HCEC 1CT (cell line): Measurements from ENCODE around the gene ISG20.

Experiments used
- DNase-seq: peaks from one replicate; pipeline ENCODE4 v3.0.0-alpha.2; 2017

ISG20 gene

DNA sequence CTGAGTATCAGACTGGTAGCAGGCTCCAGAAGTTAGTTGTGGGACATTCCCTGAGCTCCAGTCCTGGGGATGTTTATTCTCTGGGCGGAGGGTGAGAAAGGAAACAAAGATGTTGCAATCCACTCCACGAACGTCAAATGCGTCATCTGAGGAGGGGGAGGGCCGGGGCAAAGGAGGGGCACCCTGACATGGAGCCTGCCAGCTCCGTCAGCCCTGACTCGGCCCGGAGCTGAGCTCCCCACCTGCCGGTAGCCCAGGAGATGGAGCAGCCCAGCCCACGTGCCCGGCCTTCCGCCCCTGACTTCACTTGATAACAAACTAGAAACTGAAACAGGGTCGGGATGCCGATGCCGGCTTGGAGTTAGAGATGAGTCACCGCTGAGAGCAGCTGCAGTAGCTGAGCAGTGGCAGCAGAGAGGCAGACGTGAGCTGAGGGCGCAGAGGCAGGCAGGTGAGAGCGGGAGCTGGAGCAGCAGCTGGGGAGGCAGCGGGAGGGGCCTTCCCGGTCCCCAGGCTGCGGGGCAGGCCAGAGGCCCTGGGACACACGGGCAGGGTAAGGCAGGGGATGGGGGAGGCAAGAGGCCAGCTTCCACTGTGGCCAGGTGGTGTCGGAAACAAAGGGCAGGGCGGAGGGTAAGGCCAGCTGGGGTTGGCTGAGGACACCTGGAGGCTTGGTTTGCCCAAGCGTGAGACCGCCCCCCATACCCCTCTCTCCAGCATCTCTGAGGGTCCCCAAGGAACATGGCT lies at the start of gene ISG20:
Gene ISG20 (plus strand): TSS at position 391 of the 747 bp plus-strand sequence. CDS start 351 bp downstream, at position 742.
- peak; percentile 94 for DNase-seq

- no peak for DNase-seq
These were observed 48.1 kb upstream of the ISG20 start for GRCh38 chr15:88590759-88591158.

DNA sequence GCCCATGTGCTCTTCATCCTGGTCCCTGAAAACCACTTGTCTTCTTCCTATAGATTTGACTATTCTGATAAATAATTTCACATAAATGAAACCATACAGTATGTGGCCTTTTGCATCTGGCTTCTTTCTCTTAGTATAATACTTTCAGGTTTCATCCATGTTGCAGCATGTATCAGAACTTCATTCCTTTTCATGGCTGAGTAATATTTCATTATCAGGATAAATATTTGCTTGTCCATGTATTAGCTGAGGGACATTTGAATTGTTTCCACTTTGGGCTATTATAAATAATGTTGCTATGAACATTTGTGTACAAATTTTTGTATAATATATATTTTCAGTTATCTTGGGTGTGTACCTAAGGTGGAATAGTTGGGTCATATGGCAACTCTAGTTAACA lies 47.4 kb upstream of the ISG20 start:
- DNase-seq = no peak

- no peak for DNase-seq
These were observed 34.9 kb upstream of the ISG20 start for GRCh38 chr15:88603885-88604284.

DNA sequence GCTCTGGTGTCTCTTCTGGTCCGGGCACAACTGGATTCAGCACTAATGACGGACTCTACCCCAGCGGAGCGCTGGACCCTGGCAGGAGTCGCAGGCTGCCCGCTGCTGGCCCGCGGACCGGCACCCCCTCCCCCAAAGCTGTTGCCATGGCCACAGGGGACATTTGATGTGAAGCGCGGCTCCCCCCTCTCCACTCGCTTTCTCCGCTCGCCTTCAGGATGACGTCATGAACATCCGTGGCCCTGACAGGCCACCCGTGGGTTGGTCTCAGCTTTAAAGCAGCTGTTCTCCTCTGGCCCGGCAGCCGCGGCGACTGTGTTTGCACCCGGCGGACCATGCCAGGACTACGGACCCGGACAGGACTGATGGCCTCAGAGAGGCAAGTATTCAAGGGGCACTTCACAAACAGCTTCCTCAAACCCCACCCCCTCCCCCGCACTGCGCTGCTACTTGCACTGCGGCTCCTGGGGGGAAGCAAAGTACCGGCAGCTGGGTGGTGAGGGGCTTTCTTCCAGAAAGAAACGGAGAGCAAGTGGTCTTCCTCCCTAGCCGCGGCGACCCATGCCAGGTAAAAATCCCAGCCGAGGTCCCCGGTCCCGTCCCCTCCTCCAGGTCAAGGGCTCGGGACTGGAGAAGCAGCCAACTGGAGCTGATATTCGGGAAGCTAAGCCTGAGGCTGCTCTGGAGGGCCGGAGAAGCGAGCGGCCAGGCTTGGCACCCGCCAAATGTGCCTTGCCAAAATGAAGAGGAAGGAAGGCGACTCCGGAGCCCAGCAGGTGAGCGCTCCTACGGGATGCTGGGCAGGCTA lies 34.2 kb upstream of the ISG20 start:
- no peak for DNase-seq

GRCh38 chr15:88605189-88606069 lies 33.4 kb upstream of the ISG20 start:
- no peak for DNase-seq

GRCh38 chr15:88606070-88606794 lies 32.6 kb upstream of the ISG20 start:
- no peak for DNase-seq

DNA sequence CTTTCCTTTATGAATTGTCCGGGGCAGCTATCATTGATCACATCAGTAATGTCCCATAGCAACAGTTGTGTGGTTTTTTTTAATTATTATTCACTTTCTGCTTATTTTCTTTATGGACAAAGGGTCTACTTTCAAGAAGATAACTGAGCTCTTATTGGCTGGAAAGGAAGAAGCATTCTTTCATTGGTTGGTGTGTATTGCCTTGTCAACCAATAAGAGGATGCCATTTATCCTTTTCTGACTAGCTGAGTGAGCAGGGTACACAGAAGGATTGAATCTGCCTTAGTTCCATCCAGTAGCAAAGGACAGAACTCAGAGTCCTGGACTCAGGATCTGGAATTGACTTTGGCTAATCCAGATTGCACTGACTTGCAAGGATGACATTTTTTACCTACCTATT lies 30.9 kb upstream of the ISG20 start:
- no peak for DNase-seq

GRCh38 chr15:88608607-88609181 lies 30.1 kb upstream of the ISG20 start:
- DNase-seq = no peak

DNA sequence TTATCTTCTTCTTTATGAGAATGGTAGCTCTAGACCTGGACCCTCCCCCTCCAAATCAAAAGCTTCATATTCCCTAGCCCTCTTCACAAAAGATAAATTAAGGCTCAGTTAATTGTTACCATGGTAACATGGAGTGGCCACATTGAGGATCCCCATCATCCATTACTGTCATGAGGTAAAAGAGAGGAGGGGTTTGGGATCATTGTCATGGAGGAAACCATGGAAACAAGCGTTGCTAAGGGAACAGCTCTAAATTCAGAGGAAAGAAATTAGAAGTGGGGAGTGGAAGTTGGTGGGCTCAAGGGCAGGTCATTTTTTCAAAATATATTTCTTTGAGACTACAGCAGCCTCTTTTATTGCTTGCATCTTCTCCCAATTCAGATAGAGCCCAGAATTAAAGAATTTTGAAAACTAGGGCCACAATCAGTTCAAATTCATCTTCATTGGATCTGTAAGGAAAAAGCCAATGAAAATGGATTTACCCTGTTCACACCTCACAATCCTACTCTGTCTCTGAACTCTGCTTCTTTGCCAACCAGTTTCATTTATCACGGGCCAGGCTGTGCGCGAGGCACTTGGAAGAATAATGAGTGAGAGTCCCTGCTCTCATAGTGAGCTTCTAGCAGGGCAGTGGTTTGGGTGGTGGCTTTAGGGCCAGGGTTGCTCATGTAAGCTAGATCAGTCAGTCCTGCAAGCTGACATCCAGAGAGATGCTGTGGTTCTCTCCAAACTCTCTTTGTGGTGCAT lies 29.3 kb upstream of the ISG20 start:
- DNase-seq = no peak

- no peak for DNase-seq
These were observed 28.1 kb upstream of the ISG20 start for GRCh38 chr15:88610701-88611231.

- no peak for DNase-seq
These were observed 26.5 kb upstream of the ISG20 start for GRCh38 chr15:88612186-88612796.

GRCh38 chr15:88613074-88613944 lies 25.5 kb upstream of the ISG20 start:
- DNase-seq = peak; percentile 69

GRCh38 chr15:88615303-88616107 lies 23.3 kb upstream of the ISG20 start:
- no peak for DNase-seq

DNA sequence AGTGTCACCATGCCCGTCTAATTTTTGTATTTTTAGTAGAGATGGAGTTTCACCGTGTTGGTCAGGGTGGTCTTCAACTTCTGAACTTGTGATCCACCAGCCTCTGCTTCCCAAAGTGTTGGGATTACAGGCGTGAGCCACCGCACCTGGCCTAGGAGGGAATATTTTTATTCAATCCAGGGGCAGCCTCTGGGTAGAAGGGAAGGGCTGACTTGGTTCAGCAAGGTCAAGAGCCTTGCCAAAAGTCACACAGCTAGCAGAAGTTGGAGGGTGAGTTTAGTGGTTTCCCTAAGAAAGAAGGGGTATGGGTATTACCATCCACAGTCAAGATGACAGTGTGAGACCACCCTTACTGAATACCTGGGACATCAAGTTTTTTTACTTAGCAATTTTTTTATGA lies 22.6 kb upstream of the ISG20 start:
- DNase-seq = no peak

- no peak for DNase-seq
These were observed 21.6 kb upstream of the ISG20 start for GRCh38 chr15:88617031-88617722.

- no peak for DNase-seq
These were observed 21.0 kb upstream of the ISG20 start for GRCh38 chr15:88617790-88618189.

GRCh38 chr15:88618686-88619085 lies 20.1 kb upstream of the ISG20 start:
- no peak for DNase-seq
